ENCODE measurements around the gene SPINT1. TPM values are rescaled to one million over a fixed set of nuclear protein-coding genes. Genes with fewer than 3 reads are reported as not detected.
"Not testable (repeated sequence)": the region's sequence is repeated elsewhere in the genome, so short reads cannot be mapped to it uniquely, and the experiment has no call there.

SPINT1 gene
- total and polyA plus RNA-seq, 2 of the 13 experiments (the other 11 are each of a cell fraction or from before 2014, with no cell fraction given) = 0.49 to 2.5 TPM

GRCh38 chr15:40859206-40859851 is 15.5 kb downstream of the SPINT1 start (continued):
- TF ChIP-seq ZUFSP (CRISPR knock-in tag; IDR thresholded peaks at IDR 0.05; ENCODE audit: borderline replicate concordance) (no peak), ZNF207 (IDR thresholded peaks at IDR 0.05; ENCODE audit: borderline replicate concordance) (no peak), ZNF567 (CRISPR knock-in tag; IDR thresholded peaks at IDR 0.05; ENCODE audit: borderline replicate concordance) (no peak; the same call in 1 of the 2 replicates), BORCS8-MEF2B (CRISPR knock-in tag; IDR thresholded peaks at IDR 0.05) (no peak), SAP130 (CRISPR knock-in tag; IDR thresholded peaks at IDR 0.05; ENCODE audit: low read depth) (peak; percentile 45), HMGXB4 (CRISPR knock-in tag; IDR thresholded peaks at IDR 0.05; ENCODE audit: borderline replicate concordance in 1 of 2, low read depth in 1 of 2) (peak; percentile 62 to 82; a peak in 3 of 4 replicates)

GRCh38 chr15:40861147-40861546 is 17.3 kb downstream of the SPINT1 start:
- H3K36me3 ChIP-seq (replicated peaks in 1 of 2; ENCODE audit: control insufficient read depth in 1 of 2, insufficient read depth in 2 of 2, low read length in 2 of 2); in situ Hi-C loops (cut with HindIII; ENCODE audit: extremely low pct_ligation_motif_present, low pct_unique_long_range_greater_than_20kb); BruUV-seq (replicated peaks); H3K9me3 ChIP-seq (ENCODE audit: low read length); H3K4me3 ChIP-seq (replicated peaks in 1 of 3; ENCODE audit: insufficient read depth in 1 of 3, low read depth in 2 of 3, low read length in 3 of 3); ATAC-seq; H3K9ac ChIP-seq (ENCODE audit: insufficient read depth, low read depth, low read length); H3K27ac ChIP-seq (ENCODE audit: extremely low read length, insufficient read depth, low read length); FAIRE-seq; H4K20me1 ChIP-seq (ENCODE audit: insufficient read depth, low read length); intact Hi-C loops (cut with micrococcal nuclease; ENCODE audit: unreplicated experiment); DNase-seq (ENCODE audit: low spot score); H3K27me3 ChIP-seq (ENCODE audit: control insufficient read depth in 1 of 2, insufficient read depth in 2 of 2, low read length in 2 of 2); H3K79me2 ChIP-seq (ENCODE audit: insufficient read depth, low read length); H2AFZ ChIP-seq (ENCODE audit: low read length): not testable (repeated sequence)
- 0 out of 2 replicates have a peak, but pooled peaks have one; percentile 16 for TF ChIP-seq ZNF121 (CRISPR knock-in tag; IDR thresholded peaks at IDR 0.05)
- 17% methylated on average over 4 of the region's 4 CpGs for WGBS (ENCODE audit: low lambda C conversion rate)
- peaks cover 81% of the 10 kb centered on the region for H3K4me1 ChIP-seq (ENCODE audit: insufficient read depth, low read length)
- ChIA-PET CTCF (ENCODE audit: low intra/inter-chr PET ratio, low total read pairs) (interaction anchor here (1.0 kb wide), 1 partner anchor 81 kb away, joined by 3 read pairs; no protein-coding TSS in a partner anchor), POLR2A (interaction anchor here (0.9 kb wide), 1 partner anchor 33 kb away, joined by 4 read pairs; the partner anchor contains the start of gene VPS18)
- peak overlapping the region; percentile 18 for H3K4me2 ChIP-seq (ENCODE audit: low read depth, low read length)
